ENCODE results near the gene NUDT12. TPM values are rescaled to one million over a fixed set of nuclear protein-coding genes. Genes with fewer than 3 reads are reported as not detected.

The NUDT12 gene
- total RNA-seq, 1 donor, result 19.9 TPM

GRCh38 chr5:103598997-103599566 lies 36.5 kb upstream of the NUDT12 start:
- no peak overlapping the region for H3K4me3 ChIP-seq (ENCODE audit: low read depth, low read length)
- TF ChIP-seq, protein P1, sequence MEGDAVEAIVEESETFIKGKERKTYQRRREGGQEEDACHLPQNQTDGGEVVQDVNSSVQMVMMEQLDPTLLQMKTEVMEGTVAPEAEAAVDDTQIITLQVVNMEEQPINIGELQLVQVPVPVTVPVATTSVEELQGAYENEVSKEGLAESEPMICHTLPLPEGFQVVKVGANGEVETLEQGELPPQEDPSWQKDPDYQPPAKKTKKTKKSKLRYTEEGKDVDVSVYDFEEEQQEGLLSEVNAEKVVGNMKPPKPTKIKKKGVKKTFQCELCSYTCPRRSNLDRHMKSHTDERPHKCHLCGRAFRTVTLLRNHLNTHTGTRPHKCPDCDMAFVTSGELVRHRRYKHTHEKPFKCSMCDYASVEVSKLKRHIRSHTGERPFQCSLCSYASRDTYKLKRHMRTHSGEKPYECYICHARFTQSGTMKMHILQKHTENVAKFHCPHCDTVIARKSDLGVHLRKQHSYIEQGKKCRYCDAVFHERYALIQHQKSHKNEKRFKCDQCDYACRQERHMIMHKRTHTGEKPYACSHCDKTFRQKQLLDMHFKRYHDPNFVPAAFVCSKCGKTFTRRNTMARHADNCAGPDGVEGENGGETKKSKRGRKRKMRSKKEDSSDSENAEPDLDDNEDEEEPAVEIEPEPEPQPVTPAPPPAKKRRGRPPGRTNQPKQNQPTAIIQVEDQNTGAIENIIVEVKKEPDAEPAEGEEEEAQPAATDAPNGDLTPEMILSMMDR (IDR thresholded peaks at IDR 0.05; ENCODE audit: insufficient read depth, low read depth, low read length), result no peak
- DNase-seq (ENCODE audit: low read depth), result no peak

- H3K4me3 ChIP-seq (ENCODE audit: low read depth, low read length), result no peak overlapping the region
- no peak for DNase-seq (ENCODE audit: low read depth)
- TF ChIP-seq, protein P1 (IDR thresholded peaks at IDR 0.05; ENCODE audit: insufficient read depth, low read depth, low read length), result no peak
Observed at GRCh38 chr5:103590221-103590620, 27.6 kb upstream of the NUDT12 start.

GRCh38 chr5:103589776-103590175 lies 27.2 kb upstream of the NUDT12 start:
- TF ChIP-seq, protein P1 (IDR thresholded peaks at IDR 0.05; ENCODE audit: insufficient read depth, low read depth, low read length), result no peak
- no peak for DNase-seq (ENCODE audit: low read depth)
- H3K4me3 ChIP-seq (ENCODE audit: low read depth, low read length), result no peak overlapping the region

DNA sequence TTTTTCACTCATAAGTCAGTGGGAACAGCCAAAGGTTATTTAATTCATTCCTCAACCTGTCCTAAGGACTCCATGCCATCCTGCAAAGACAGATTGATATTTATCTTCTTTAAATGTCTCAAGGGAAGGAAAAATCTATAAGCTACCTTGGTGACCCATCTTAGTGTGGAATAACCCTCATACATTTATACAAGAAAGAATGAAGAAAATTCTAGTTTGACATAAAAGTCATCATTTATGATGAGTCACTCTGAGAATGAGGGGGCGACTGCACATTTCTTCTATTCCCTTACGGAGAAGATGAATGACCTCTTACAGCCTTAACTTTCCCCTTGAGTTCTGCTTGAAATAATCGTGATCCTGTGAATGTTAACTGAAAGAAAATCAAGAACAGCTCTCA lies 26.8 kb upstream of the NUDT12 start:
- DNase-seq (ENCODE audit: low read depth), result peak; percentile 3
- TF ChIP-seq, protein P1 (IDR thresholded peaks at IDR 0.05; ENCODE audit: insufficient read depth, low read depth, low read length), result no peak
- no peak overlapping the region for H3K4me3 ChIP-seq (ENCODE audit: low read depth, low read length)

DNA sequence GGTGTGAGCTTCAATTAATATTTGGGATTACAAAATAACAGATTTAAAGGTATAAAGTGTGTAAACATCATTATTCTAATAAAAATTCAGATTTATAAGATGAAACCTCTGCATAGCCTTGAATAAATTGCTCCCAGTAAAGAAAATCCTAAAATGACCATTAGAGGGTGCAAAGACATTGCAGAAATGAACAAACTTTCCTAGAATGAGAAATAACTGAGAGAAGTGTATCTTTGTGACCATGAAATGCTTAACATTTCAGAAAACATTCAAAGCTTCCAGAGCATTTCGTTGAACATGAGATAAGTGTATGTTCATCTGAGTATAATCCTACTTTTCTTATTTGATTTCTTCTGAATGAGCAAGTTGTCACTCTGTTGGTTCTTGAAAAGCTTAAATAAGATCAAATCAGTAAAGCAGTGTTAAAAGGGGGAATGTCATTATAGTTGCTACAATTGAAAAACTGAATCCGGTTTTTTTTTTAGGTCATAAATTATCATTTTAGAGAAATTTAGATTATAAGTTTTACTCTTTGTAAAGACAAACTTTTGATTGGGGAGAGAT lies 24.7 kb upstream of the NUDT12 start:
- peak; percentile 31 for DNase-seq (ENCODE audit: low read depth)
- TF ChIP-seq, protein P1 (IDR thresholded peaks at IDR 0.05; ENCODE audit: insufficient read depth, low read depth, low read length), result peak; percentile 38
- H3K4me3 ChIP-seq (ENCODE audit: low read depth, low read length), result no peak overlapping the region

DNA sequence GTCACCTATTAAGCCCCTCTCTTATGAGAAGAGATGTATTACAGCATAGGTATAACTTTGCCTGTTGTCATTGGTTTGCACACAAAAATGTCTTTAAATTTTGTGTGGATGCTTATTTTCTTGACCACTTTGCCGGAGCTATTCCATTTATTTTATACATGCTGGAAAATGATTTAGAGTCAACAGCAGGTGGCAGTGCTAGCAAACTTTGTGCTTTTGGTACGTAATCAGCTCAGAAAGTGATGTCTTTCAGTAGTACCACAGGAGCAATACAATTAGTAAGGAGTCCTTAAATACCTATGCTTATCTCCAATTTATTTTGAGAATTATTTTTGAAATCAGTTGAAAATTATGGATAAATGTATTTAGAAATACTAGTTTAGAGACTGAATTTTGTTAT lies 19.8 kb upstream of the NUDT12 start:
- peak; percentile 52 for DNase-seq (ENCODE audit: low read depth)
- no peak overlapping the region for H3K4me3 ChIP-seq (ENCODE audit: low read depth, low read length)
- TF ChIP-seq, protein P1 (IDR thresholded peaks at IDR 0.05; ENCODE audit: insufficient read depth, low read depth, low read length), result peak; percentile 49

DNA sequence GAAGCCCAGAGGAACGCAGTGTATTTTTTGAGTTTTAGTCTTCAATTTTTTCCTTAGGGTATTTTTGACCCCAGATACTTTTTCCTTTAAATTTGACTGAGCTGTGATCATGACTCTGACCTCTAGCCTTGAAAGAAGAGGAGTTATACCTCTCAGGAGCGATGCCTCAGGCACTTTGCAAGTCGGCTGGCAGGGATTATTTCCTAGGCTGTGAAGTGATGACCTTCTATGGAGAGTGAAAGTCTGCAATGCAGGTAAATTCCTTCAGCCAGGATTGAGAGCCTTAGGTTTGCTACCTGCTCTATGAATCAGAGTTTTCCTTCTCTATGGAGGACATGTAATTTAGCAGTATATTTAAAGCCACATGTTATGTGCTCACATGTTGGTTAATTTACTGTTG lies 10.8 kb upstream of the NUDT12 start:
- TF ChIP-seq, protein P1 (IDR thresholded peaks at IDR 0.05; ENCODE audit: insufficient read depth, low read depth, low read length), result no peak
- no peak overlapping the region for H3K4me3 ChIP-seq (ENCODE audit: low read depth, low read length)
- DNase-seq (ENCODE audit: low read depth), result no peak
